Measurements from ENCODE around the gene FAM168A.
A peak's percentile ranks its signal among the peaks of the same experiment; 100 is the strongest.

FAM168A gene, protein sequence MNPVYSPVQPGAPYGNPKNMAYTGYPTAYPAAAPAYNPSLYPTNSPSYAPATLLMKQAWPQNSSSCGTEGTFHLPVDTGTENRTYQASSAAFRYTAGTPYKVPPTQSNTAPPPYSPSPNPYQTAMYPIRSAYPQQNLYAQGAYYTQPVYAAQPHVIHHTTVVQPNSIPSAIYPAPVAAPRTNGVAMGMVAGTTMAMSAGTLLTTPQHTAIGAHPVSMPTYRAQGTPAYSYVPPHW

GRCh38 chr11:73597956-73598718, at the start of gene FAM168A:
Gene FAM168A, minus strand, starts transcription at chr11:73598112. Its CDS starts 129,638 bp downstream, at chr11:73468474.
- peak; percentile 95 for DNase-seq

DNA sequence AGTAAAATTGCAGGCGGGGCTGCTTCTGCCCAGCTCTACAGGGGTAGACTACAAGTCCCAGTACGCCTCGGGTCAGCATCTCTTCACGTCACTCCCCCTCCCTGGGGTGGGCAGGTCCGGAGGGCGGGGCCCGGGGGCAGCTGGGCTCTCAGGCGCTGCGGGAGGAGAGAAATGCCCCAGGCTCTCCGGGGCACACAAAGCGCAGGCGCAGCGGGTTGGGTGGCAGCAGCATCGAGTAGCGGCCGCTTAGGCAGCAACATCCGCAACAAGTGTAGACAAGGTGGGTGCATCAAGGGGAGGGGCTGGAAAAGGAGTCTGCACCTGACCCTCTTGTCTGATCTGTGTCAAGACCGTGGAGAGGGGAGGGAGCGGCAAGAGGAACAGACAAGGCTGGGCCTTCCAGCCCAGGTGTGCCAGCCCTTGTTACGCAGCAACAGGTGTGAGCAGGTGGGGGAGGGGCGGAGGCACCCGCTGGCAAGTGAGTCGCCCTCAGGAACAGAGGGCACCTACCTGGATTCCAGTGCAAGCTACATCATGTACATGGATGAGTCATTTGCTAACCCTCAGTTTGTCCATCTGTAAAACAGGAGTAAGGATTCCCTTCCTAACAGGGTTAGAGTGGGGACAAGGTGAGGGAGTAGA, 49.7 kb upstream of the FAM168A start:
- DNase-seq: no peak

DNA sequence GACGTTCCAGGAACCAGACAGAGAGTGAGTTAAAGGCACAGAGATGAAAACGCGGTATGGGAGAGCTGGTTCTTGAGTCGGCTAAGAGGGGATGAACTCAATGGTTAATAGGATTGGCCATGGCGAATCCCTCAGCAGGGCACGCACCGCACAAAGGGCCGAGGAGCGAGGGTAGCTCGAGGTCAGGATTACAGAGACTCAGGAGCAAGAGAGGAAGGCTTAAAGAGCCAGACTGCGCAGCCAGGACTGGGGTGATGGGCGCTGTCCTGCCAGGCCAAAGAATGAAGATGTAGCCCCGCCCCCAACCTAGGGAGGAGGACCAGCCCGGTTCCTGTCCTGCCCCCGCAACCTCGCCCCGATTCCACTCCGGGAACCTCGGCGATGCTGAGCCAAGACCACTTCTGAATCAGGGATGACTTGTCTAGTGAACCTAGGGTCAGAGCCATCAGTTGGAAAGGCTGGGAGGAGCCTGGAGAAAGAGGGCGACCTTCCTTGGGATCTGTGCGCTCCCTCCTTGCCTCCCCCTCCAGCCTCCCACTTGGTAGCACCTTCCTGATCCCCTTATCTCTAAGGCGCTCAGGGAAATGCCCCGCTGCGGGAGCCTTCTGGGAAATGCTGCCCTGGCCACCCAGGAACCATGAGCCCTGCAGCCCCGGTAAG, 48.2 kb upstream of the FAM168A start, which contains the start of gene PLEKHB1:
Gene PLEKHB1 (plus strand): TSS at position 610 of the 660 bp plus-strand sequence. CDS start 28 bp downstream, at position 638.
- DNase-seq: no peak

DNA sequence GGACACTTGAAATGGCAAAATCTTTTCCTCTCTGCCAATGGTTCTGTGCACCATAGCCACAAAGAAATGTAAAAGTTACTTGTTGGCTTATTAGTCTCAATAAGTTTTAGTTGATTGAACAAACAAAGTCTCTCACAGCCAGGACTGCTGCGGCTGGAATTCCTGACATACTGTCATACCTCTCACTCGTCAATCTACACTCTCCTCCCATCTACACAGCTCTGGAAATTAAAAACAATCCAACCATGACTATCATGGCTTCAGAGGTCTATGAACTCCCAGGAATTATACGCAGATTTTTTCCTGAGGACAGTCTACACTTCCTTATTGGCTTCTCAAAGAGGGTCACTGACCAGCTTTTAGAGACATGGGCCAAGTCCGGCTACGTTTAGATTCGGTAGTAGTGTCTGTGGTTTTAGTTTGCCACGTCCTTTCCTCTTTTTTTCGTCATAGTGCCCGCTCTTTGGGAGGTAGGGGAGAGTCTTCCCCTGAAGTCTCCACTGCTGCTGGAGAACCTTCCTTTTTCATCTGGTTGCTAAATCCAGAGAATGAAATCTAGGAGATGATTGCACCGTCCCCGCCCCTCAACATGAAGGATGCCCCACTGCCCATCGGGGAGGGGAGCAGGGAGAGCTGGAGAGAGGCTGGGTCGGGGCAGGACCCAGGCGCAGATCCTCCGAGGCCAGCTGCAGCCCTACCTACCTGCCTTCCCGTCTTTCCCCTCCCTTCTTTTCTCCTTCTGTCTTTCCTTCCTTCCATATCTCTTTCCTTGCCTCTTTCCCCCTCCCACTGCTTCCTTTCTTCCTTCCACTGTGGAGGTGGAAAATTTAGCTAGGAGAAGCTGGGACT, 47.4 kb upstream of the FAM168A start:
- no peak for DNase-seq

- DNase-seq: no peak
These were observed 43.8 kb upstream of the FAM168A start for GRCh38 chr11:73641668-73642067.

GRCh38 chr11:73640592-73640991, 42.7 kb upstream of the FAM168A start:
- DNase-seq: no peak

DNA sequence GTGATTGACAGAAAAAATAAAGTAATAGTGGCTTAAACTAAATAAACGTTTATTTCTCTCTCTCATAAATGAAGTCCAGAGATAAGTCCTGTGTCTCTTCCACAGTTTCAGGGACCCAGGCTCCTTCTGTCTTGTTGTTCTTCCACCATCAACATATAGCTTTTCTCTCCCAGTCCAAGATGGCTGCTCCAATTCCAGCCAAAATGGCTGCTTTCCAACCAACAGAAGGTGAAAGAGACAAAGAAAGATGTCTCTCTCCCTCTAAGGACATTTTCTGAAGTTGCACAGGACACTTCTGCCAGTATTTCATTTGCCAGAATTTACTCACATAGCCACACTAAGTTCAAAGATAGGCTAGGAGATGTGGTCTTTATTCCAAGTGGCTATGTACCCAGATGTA, 39.1 kb upstream of the FAM168A start:
- DNase-seq: no peak

GRCh38 chr11:73636249-73636648, 38.3 kb upstream of the FAM168A start:
- no peak for DNase-seq

- no peak for DNase-seq
These were observed 37.8 kb upstream of the FAM168A start for GRCh38 chr11:73635721-73636120.

DNA sequence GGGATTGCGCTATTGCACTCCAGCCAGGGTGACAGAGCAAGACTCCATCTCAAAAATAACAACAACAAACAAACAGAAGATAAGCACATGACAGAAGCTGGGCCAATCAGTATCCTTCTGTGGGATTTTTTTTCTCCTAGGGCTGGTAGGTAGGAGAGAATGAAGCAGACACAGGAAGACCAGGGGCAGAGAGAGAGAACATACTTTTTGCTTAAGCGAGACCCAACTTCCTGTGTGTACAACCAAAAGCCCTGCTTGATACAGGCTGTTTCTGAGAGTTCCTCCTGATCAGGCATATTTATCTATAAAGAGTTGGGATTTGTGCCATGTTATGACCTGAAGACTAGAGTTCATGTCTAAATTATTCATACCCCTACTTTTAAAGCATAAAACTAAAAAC, 36.1 kb upstream of the FAM168A start:
- DNase-seq: no peak

DNA sequence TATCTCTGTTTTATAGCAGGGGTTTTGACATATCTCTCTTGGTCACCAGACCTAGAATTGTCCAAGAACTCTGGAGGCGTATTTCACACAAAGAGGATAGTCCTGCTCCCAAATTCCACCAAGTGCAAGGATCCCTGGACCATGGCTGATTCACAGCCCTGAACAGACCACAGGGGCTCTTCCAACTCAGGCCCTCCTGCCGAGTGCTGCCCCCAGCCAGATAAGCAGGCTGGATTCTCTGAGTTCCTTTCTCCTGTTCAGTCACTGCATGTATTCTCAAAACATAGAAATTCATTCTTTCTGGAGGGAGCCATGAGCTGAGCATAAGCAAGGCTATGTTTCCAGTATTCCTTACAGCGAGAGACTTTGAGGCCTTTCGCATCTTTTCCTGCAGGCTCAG, 35.1 kb upstream of the FAM168A start:
- DNase-seq: no peak

DNA sequence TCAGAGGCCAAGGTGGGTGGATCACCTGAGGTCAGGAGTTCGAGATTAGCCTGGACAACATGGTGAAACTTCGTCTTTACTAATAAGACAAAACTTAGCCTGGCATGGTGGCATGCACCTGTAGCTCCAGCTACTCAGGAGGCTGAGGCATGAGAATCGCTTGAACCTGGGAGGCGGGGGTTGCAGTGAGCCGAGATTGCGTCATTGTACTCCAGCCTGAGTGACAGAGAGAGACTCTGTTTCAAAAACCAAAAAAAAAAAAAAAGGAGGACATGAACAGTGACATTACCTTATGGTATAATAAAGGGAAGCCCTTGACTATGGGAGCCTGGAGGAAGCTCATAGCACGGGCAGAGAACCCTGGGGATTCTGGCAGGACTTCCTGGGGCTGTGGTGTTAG, 32.0 kb upstream of the FAM168A start:
- DNase-seq: no peak

DNA sequence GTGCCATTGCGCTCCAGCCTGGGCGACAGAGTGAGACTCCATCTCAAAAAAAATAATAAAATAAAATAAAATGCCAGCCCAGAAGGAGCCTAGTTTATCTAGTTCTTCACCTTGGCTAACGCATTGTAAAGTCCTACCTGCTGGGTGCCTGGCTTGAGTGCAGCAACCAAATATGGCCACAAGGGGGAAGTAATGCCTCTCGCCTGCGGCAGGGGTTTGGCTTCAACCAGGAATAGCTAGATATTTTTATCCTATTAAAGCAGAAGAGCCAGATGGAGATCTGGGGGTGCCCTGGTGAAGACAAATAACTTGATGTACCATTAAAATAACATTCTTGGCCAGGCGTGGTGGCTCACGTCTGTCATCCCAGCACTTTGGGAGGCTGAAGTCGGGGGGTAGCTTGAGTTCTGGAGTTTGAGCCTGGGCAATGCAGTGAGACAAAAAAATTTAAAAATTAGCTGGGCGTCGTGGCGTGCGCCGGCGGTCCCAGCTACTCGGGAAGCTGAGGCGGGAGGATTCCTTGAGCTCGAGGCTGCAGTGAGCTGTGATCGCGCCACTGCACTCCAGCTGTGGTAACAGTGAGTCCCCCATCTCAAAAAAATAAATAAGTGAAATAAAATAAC, 27.9 kb upstream of the FAM168A start:
- peak; percentile 67 for DNase-seq

GRCh38 chr11:73623686-73624085, 25.8 kb upstream of the FAM168A start:
- no peak for DNase-seq

GRCh38 chr11:73622926-73623593, 25.1 kb upstream of the FAM168A start:
- no peak for DNase-seq

- no peak for DNase-seq
These were observed 16.7 kb upstream of the FAM168A start for GRCh38 chr11:73614591-73614990.

DNA sequence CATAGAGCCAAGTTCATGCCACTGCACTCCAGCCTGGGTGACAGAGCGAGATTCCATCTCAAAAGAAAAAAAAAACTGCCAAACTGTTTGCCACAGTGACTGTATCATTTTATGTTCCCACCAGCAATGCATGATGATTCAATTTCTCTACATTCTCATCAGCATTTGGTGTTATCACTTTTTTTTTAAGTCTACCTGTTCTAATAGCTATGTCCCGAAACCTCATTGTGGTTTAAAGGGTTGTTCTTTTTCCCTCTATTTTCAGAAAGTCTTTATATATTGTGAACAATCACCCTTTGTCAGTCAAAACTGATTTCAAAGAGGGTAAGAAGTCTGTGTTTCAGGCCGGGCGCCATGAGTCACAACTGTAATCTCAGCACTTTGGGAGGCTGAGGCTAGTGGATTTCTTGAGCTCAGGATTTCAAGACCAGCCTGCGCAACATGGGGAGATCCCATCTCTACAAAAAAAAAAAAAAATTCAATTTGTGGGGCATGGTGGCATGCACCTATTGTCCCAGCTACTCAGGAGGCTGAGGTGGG, 14.8 kb upstream of the FAM168A start:
- no peak for DNase-seq

DNA sequence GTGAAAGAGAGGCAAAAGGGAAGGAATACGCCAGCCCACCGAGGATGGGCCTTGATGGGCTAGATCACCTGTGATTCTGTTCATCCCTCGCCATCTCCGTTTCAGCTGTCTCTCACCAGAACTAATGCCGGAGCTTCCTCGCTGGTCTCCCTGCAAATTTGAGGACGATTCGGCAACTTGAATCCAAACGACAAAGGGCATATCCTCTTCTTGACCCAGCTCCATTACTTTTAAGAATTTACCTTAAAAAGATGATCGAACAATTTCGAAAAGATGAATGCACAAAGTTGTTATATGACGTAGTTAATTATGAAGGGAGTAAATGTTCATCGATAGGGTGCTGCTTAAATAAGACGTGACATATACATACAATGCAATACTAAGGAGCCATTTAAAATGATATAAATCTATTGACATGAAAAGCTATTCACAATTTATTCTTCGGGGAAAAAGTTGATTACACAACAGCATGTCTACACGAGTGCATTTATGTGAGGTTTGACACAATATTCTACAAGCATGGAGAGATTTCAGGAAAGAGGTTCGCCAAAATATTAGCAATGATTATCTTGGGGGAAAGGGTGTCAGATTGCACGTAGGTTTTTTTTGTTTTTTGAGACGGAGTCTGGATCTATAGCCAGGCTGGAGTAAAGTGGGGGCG, 937 bp upstream of the FAM168A start:
- no peak for DNase-seq

- DNase-seq: no peak
These were observed 466 bp downstream of the FAM168A start for GRCh38 chr11:73597336-73597955.

- DNase-seq: no peak
These were observed 1.4 kb downstream of the FAM168A start for GRCh38 chr11:73596547-73596946.

Data from NCI-H1694 treated with DMSO at 0.1 percent for 48 hours (cell line).